Activated CD8-positive, alpha-beta memory T cell treated with anti-CD3 and anti-CD28 coated beads, Interleukin-2, amount 50 U/mL, for 1 hour (primary cell): ENCODE results near the gene POR.

Source experiments
- DNase-seq: peaks from one replicate; pipeline ENCODE4 v3.0.0-alpha.2; 2020; ENCODE audit errors: extremely low read depth

POR gene

DNA sequence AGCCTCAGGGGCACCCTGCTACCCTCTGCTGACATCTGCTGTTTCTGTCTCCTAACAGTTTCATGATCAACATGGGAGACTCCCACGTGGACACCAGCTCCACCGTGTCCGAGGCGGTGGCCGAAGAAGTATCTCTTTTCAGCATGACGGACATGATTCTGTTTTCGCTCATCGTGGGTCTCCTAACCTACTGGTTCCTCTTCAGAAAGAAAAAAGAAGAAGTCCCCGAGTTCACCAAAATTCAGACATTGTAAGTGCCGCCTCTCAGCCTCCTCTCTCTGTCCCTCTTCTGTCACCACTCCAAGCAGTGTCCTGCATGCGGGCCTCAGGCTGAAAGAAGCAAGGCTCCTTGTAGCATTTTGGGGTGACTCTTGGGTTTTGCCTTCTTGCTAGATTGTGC lies 39.0 kb downstream of the POR start:
- no peak for DNase-seq

DNA sequence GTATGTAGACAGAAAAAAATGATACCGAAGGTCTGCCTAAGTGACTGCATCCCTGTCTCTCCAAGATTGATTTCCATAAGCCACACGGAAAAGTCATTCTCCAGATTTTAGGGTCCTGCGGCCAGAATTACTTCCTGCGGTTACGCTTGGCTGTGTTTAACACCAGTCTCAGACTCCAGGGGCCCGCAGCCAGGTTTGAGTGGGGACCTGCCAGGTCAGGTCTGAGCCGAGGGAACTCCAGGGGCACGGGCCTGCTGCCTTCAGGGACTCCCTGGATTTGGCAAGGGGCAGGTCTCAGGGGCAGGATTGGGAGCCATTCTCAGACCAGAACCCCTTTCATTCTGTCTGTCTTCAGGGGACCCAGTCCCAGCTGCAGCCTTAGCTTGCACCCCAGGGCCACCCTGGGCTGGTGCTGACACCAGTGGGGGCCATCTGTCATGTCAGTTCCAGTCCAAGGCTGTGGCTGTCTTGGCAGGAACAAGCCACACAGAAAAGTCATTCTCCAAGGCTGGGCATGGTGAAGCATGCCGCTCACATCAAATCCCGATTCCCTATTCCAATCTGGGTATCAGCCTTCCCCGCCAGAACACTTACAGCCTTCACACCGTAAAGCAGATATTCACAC lies 40.5 kb downstream of the POR start:
- DNase-seq: no peak

DNA sequence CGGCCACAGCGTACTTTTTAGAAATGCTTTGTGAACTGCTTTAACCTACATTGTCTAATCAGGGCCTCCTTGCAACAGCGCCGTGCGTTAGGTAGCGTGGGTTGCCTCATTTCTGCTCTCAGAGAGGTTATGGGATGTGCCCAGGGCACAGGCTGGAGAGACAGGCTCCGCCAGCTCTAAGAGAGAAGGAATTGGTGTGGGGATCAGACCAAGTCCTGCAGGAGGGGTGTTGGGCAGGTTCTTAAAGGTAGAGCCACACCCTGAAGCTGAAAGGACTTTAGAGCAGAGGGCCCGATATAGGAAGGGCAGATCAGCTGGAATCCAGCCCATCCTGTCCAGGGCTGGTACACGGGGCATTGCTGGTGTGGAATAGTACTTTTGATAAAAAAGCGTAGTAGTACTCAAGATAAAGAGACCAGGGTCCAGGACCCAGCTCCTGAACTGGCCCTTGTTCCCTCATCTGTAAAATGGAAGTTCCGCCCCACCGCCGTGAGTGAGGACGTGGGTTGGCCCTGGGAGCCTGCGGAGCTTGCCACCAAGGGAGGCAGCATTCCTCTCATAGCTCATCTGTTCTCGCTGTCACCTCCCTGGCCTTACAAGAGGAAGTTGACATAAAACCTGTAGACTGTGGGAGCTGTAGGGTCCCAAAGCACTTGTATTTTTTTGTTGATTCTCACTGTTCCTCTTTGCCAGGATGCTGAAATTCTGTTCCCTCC lies 42.2 kb downstream of the POR start:
- no peak for DNase-seq

DNA sequence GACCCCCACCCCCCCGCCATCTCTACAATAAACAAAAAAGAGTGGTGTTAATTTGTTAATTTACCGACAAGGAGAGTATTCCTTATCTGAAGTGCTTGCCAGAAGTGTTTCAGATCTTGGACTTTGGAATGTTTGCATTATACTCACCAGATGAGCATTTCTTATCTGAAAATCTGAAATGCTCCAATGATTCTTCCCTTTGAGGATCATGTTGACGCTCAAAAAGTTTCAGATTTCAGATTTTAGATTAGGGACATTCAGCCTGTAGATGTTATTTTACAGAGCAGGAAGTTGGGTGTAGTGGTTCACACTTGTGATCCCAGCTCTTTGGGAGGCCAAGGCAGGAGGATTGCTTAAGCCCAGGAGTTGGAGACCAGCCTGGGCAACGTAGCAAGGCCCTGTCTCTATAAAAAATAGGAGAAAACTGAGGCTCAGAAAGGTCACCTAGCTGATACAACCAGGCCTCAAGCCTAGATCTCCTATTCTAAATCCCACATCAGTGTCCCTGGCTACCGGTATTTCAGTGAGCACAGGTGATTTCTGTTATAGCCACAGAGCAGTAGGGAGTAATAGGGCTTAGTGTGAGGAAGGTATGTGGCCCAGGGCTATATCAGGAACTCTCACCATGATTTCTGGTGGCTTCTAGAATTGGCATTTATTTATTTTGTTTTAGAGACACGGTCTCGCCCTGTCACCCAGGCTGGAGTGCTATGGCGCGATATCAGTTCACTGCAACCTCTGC lies 44.0 kb downstream of the POR start:
- DNase-seq: no peak

DNA sequence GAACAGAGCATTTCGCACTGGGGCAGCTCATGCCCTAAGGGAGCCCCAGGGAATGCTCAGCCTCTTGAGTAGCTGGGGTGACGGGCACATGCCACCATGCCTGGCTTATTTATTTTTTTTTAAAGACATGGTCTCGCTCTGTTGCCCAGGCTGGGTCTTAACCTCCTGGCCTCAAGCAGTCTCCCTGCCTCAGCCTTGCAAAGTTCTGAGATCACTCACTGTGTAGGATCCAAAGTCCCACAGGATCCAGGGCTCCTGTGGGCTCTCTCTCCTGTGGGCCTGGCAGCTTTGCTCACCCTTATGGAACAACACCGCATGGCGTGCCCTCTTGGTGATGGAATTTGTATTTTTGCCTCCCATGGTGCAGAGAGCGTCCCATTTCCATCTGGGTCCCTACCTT lies 45.4 kb downstream of the POR start:
- DNase-seq: no peak

DNA sequence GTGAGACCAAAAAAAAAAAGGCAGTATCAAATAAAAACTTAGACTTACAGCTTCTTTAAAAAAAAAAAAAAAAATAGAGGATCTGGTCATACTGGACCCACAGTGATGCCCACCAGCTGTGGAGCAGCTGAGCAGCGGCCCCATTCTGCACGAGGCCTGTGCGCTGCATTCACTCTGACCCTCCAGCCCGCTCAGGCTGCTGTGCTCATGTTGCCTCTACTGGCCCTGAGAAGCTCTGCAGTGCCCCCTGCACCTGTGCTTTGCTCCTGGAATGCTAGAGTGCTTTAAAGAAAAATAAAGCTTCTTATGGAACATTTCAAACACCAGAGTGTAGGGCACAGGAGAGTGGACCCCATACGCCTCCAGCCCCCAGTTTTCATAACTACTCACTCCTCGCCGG lies 46.3 kb downstream of the POR start:
- DNase-seq: no peak

DNA sequence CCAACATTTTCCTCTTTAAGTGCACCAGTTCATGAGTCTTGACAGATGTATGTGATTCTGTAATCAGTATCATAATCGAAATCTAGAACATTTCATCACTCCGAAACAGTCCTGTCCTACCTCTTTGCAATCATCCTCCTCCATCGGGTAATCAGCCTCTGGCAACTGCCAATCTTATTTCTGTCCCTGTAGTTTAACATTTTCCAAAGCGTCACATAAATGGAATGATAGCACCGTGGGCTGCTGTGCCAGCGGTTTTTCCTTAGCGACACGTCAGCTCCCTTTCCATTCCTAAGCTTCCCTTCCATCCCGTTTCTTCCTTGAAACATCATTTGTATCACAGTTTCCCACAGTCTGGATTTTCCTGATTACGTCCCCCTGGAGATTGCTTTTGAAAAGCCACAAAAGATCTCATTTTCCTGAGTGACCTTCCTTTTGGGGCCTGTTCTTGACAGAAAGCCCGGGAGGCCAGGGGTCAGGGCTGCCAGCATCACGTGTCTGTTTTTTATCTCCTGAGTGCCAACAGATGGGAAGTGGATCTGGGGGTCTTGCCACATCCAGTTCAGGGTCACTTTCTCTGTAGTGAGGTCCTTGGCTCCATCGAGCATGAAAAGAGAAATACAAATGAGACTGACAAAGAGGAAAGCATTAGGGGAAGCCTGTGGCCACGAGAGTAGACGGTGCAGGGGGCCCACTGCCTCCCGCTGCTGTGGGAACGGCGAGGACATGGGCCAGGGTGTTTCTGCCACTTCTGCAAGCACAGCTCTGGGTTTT lies 47.8 kb downstream of the POR start:
- DNase-seq: no peak

DNA sequence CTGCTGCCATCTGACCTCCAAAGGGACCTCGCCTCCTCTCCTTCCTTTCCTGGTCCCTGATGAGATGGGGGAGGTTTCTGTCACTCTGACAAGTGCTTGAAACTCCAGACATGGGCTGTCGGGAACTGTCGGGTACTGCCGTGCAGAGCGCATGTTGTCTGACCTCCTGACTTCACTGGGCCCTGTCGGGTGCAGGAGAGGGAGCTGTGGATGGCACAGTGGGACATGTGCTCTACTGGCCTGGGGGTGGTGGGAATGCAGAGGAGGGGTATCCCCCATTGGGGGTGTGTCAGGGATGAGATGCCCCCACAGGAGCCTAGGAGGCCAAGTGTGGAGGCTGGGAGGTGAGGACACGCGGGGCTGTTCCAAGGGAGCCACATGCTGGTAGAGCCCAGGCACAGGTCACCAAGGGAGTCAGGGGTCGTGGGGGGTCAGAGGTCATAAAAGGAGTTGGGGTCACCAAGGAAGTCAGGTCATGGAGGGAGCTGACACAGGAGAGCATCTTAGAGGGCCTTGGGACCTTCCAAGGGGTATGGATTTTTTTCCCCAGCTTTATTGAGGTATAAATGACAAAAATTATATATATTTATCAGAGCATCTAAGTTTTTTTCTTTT lies 48.5 kb downstream of the POR start:
- DNase-seq: no peak

DNA sequence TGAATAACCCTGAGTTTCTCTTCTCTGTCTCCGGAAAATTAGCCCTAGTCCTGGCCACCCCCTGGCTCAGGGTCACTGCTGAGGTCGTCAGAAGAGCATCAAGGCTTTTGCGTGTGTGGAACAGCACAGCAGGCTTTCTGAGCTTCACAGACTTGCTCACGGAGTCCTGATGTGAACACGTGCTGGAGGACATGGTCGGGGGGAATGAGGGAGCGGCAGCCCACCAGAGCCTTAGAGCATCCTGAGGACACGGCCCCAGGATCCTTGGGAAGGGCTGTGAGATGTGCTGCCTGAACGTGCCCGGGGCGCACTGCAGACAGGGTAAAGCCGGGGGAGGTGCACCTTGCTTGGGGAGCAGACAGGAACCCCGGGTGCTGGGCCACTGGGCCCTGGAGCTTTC lies 50.7 kb downstream of the POR start:
- no peak for DNase-seq

DNA sequence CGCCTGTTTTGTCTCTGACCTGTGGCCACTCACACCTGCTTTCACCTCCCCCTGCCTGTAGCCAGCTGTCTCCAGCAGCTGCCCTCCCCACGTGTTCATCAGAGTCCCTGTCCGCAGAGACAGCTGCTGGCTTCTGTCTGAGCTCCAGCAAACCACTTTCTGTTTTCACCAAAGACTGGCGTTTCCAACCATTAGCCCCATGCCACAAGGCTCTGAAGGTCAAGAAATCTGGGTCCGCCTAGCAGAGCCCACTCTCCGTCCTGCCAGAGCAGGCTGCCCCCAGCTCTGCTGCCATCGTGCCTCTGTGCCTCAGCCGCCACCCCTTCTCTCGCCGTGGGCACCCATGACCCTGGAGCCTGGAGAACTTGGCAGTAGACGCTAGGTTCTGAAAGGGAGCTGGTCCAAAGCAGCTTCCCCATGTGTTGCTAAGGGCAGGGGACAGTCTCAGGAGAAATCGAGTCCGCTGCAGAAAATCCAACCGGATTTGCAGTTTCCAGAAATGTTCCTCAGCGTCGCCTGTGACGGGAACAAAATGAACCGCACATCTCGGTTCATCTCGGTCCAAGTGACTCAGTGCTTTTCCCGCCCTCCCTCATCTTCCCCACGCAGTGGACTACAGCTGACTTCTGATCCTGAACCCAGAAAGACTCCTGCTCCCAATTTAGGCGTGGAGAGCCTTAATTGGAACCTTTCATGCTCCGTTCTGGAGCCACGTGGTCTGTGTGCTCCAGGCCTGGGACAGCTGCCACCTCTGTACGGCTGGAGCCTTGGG lies 51.4 kb downstream of the POR start:
- DNase-seq: no peak

DNA sequence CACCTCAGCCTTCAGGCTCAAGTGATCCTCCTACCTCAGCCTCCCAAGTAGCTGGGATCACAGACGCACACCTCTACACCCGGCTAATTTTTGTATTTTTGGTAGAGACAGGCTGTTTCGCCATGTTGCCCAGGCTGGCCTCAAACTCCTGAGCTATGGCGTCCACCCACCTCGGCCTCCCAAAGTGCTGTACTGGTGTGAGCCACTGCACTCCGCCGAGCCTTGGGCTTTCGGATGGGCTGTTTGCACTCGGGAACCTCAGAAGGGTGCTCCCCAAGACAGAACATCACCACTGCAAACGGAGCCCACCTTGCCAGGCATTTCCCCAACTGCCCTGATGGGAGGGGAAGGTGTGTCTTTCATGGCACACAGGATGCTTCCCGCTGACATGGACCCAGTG lies 52.1 kb downstream of the POR start:
- no peak for DNase-seq

DNA sequence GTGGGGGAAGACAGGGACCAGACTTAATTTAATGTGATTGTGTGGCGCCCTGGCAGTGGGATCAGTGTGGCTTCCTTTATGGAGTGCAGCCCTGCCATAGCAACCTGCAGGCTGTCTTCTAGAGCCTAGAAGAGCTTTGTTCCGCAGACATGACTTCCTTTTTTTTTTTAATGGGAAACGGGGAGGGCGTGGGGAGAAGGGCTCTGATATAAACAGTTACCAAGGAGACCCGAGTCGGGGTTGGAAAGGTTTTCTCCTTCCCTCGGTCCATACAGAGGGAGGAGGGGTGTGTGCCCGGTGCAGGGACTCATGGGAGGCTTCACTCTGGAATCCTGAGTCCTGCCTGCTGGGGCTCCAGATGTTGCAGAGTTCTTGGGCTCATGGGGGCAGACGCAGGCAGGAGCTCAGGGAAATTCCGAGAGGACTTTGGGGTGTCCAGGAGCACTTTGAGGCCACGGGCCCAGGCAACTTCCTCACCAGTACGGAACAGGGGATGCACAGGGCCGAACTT lies 52.6 kb downstream of the POR start:
- no peak for DNase-seq

DNA sequence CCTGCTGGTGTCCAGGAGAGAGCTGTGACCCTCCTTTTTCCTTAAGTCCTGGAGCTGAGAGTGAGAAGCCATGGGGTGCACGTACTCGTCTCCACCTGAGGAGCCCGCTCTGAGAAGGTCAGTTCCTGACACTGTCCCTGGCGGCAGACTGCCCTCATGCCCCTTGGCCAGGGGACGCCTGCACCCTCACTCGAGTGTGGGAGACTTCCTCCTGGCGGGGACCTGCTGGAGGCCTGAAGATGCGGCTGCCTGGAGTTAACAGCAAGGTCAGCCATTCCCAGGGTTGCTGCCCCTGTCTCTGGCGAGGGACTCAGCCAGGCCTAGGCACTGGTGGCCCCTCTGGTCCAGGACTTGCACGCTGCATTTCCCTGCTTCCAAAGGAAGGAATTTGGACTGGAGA lies 53.1 kb downstream of the POR start:
- DNase-seq: no peak

DNA sequence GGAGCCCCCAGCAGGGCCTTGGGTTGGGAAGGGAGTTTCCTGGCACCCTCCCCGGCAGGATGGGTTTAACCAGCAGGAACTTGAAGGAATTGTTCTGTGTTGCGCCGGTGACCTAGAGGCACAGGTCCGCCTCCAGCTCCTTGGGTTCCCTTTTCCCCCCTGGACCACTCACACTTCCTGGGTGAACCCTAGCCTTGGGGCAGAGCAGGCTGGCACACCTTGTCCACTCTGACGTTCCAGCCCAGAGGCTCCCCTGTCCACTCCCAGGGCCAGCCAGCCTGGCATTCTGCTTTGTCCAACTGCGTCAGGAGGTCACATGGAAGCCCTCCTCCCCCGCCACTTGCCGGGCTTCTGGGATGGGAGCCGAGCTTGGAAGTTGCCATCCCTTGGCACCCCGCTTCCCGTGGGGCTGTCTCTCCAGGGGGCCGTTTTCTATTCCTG lies 53.6 kb downstream of the POR start:
- DNase-seq: no peak

DNA sequence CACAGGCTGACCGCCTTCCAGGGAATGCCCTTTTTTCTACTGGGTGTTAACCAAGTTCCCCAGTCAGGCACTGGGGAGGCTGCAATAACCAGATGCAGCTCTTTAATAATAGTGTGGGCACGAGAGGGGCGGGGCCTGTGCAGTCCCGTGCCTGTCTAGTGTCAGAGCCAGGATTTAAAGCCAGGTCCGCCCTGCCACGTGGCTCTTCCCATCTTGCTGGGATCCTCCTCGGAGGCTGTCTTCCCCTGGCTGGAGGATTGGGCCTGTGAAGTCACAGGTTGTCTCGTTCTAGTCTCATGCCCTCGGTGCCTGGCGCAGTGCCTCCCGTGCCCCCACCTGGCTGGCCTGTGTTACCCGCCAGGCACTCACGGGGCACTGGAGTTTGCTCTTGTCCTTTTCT lies 54.2 kb downstream of the POR start:
- no peak for DNase-seq

DNA sequence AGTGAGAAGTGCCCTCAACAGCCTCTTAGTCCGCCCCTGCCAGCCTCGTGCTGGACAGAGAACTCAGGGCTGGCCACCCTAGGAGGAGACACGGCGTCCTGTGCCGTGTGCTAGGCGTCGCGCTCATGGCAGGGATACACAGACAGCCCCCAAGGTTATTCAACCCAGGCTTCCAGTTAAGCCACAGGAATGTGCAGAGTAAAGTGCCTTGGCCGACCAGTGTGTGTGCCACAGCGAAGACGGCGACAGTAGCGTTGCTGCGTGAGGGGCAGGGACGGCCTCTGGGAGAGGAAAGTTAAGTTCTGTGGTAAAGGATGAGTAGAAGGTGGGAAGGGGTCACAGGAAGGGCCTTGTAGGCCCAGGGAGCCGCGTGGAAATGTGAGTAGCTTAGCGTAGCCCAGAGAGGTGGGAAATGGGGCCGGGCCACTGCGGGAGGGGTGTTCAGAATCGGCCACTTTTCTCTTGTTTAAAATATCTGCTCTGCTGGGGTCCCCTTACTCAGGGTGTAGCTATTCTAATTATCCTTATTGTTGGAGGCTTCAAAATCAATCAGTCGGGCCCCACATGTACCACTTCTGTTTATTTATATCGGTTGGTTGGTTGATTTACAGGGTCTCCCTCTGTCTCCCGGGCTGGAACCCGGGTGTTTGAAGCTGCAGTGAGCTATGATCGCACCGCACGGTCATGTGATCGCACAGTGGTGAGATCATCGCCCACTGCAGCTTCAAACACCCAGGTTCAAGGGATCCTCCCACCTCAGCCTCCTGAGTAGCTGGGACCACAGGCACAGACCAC lies 54.9 kb downstream of the POR start:
- DNase-seq: no peak

DNA sequence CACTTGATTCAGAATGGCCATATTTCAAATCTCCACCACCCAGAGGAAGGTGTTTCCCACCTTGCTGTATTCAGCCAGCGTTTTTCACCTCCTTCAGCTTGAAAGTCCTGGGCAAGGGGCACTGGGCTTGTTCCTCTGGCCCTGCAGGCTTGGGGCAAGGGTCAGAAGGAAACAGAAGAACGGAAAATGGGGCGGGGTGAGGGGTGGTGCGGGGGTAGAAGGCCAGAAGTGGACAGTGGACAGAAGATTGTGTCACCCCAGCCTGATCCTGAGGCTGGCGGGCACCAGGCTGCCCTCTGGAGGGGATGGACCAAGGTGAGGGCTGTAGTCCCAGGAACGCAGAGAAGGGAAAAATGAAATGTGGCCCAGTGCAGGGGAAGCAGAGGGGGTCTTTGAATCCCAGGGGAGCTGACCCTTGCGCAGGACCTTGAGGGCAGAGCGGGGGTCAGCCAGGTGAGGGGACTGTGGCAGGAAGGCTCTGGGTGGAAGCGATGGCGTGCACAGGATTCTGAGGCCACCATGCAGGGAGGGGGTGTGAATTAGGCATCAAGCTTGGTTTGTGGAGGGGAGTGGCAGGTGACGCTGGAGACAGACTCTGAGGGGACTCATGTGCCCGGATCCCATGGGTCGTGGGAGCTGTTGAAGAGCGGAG lies 56.5 kb downstream of the POR start:
- no peak for DNase-seq

DNA sequence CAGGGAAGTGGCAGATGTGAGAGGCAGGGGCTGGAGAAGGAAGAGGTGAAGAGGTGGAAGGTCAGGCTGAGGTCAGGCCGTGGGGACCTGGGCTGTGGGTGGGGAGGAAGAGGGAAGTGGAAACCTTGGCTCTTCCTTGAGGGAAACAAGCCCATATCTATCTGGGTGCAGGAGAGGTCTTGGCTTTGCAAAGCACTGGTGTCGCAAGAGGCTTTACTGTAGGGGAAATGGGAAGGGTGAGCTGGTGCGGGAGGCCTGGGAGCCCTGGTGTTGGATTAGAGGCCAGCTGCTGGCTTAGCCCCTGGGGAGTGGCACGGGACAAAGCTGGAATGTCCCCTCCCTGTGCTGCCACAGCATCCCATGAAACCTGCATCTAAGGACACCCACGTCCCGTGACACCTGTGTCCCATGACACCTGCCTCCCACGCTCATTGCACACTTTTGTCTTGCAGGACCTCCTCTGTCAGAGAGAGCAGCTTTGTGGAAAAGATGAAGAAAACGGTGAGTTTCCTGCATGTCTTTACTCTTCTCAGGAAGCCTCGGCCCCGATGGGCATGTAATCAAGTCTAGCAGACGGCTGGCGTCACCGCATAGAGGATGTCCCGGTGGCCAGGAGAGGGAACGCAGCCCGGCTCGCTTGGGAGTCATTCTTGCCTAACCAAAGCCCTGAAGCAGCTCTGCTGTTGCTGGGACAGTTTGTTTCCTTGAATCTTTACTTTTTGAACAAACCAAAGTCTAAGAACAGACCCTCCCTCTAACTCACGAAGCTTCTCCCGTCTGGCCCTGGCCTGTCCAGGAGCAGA lies 57.2 kb downstream of the POR start:
- DNase-seq: no peak

DNA sequence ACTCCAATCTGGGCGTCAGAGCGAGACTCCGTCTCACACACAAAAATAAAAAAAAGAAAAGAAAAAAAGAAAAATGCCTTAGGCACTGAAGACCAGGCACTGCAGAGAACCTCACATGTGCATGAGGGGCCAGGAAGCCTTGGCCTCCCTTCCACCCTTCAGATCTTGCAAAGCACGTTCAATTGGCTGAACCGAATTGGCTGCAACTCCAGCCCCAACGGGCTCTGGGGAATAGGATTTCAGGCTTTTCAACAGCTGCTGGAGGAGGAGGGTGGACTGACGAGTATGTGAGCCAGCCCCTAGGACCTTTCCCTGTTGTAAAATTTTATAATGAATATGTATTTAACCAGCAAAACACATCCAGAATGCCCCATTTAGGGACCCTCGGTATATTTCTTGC lies 62.8 kb downstream of the POR start:
- no peak for DNase-seq
